ENCODE data around the gene PLEKHG1. TPM values are rescaled to one million over a fixed set of nuclear protein-coding genes. Genes with fewer than 3 reads are reported as not detected.

PLEKHG1 gene
- total and polyA plus RNA-seq, 2 experiments from 2014 or later = 0.89 to 2.5 TPM

GRCh38 chr6:150550244-150550643, 49.4 kb upstream of the PLEKHG1 start:
- DNase-seq (ENCODE audit: low spot score) (no peak), ATAC-seq (no peak)
- no peaks in the 10 kb centered on the region for H3K79me2 ChIP-seq (replicated peaks; ENCODE audit: insufficient read depth)
- no peak overlapping the region for H3K4me3 Mint-ChIP-seq
- H3F3A ChIP-seq (replicated peaks; ENCODE audit: low read depth) = no peaks in the 10 kb centered on the region
- H3K4me1 ChIP-seq (ENCODE audit: insufficient read depth) = no peaks in the 10 kb centered on the region
- no peaks in the 10 kb centered on the region for H3K9me3 Mint-ChIP-seq
- peaks cover 2% of the 10 kb centered on the region for H3K27me3 Mint-ChIP-seq (ENCODE audit: insufficient read depth, low read depth, poor library complexity)
- H3K4me2 ChIP-seq = no peak overlapping the region
- H3K36me3 ChIP-seq (ENCODE audit: insufficient read depth) = no peaks in the 10 kb centered on the region
- TF ChIP-seq REST (IDR thresholded peaks at IDR 0.05; ENCODE audit: unreplicated experiment) (no peak), CREB1 (CRISPR knock-in tag; IDR thresholded peaks at IDR 0.05; ENCODE audit: low read depth) (no peak)
- H3K27ac ChIP-seq (ENCODE audit: low read depth) = no peak overlapping the region
- H3K4me1 Mint-ChIP-seq = peaks cover 7% of the 10 kb centered on the region; the same call in 2 of the 3 replicates
- no peak overlapping the region for H3K27ac Mint-ChIP-seq
- no peaks in the 10 kb centered on the region for H4K20me1 ChIP-seq (replicated peaks; ENCODE audit: insufficient read depth)
- H2AFZ ChIP-seq = no peak overlapping the region
- H3K4me3 ChIP-seq = no peak overlapping the region
- no peaks in the 10 kb centered on the region for H3K27me3 ChIP-seq (ENCODE audit: insufficient read depth)
- H3K36me3 Mint-ChIP-seq (ENCODE audit: low read depth) = no peaks in the 10 kb centered on the region
- no peaks in the 10 kb centered on the region for H3K9me2 ChIP-seq (ENCODE audit: insufficient read depth)

GRCh38 chr6:150557043-150557599, 42.6 kb upstream of the PLEKHG1 start:
- Histone ChIP-seq H3K36me3 (ENCODE audit: insufficient read depth) (no peaks in the 10 kb centered on the region), H3K4me1 (ENCODE audit: insufficient read depth) (no peaks in the 10 kb centered on the region), H3K27me3 (ENCODE audit: insufficient read depth) (no peaks in the 10 kb centered on the region), H3K27ac (ENCODE audit: low read depth) (no peak overlapping the region), H3K4me2 (no peak overlapping the region), H3K79me2 (replicated peaks; ENCODE audit: insufficient read depth) (no peaks in the 10 kb centered on the region), H3K9me2 (ENCODE audit: insufficient read depth) (no peaks in the 10 kb centered on the region; the same call in 1 of the 2 replicates), H3F3A (replicated peaks; ENCODE audit: low read depth) (no peaks in the 10 kb centered on the region), H2AFZ (no peak overlapping the region), H4K20me1 (replicated peaks; ENCODE audit: insufficient read depth) (no peaks in the 10 kb centered on the region), H3K4me3 (no peak overlapping the region)
- DNase-seq (ENCODE audit: low spot score) (no peak), ATAC-seq (no peak)
- H3K27ac Mint-ChIP-seq = no peak overlapping the region
- TF ChIP-seq STAT1 (IDR thresholded peaks at IDR 0.05; ENCODE audit: unreplicated experiment) = no peak
- TF ChIP-seq POLR2AphosphoS5 (IDR thresholded peaks at IDR 0.05; ENCODE audit: low read depth) = no peak
- no peak for TF ChIP-seq JUNB (IDR thresholded peaks at IDR 0.05; ENCODE audit: unreplicated experiment)
- no peak for TF ChIP-seq EZH2 (IDR thresholded peaks at IDR 0.05; ENCODE audit: low read depth, unreplicated experiment)
- no peak for TF ChIP-seq ZNF114 (CRISPR knock-in tag; IDR thresholded peaks at IDR 0.05)
- no peak overlapping the region for H3K4me3 Mint-ChIP-seq
- no peaks in the 10 kb centered on the region for H3K36me3 Mint-ChIP-seq (ENCODE audit: low read depth)
- no peaks in the 10 kb centered on the region for H3K9me3 Mint-ChIP-seq
- no peaks in the 10 kb centered on the region for H3K4me1 Mint-ChIP-seq
- no peaks in the 10 kb centered on the region for H3K27me3 Mint-ChIP-seq (ENCODE audit: insufficient read depth, low read depth, poor library complexity)
